Ovary (tissue), 9 donors: ENCODE results near the gene TRAF2. TPM values are rescaled to one million over a fixed set of nuclear protein-coding genes. Genes with fewer than 3 reads are reported as not detected.

ENCODE experiments used
- DNase-seq, 5 donors: peaks; one replicate each; pipeline ENCODE4 v3.0.0-alpha.2; 2019 to 2020
- H3K27ac ChIP-seq, 2 donors: fragments of 200-600 bp; one replicate each; pipeline versions ENCODE4 v1.5.1 to v1.8.0; 2019 to 2022
- H3K27me3 ChIP-seq: fragments of 200-600 bp; one replicate; pipeline ENCODE4 v1.8.0; 2022
- H3K36me3 ChIP-seq: fragments of 200-600 bp; sonication (generic); one replicate; pipeline ENCODE4 v1.5.1; 2019
- H3K4me1 ChIP-seq: one replicate; pipeline ENCODE4 v1.8.1; 2013; ENCODE audit warnings: mild to moderate bottlenecking, moderate library complexity; ENCODE audit not compliant: insufficient read depth
- H3K4me3 ChIP-seq: fragments of 200-600 bp; sonication (generic); one replicate; pipeline ENCODE4 v1.5.1; 2017
- H3K9me3 ChIP-seq, 2 donors: fragments of 200-600 bp in 1 of 2; sonication (generic) in 1 of 2; one replicate each; pipeline versions ENCODE4 v1.5.1 to v1.8.1; 2013 to 2019; ENCODE audit warnings: mild to moderate bottlenecking in 1 of 2, moderate library complexity in 1 of 2
- EP300 ChIP-seq: sonication (generic); formaldehyde crosslinking; IDR thresholded peaks from one replicate; pipeline ENCODE4 v1.6.1; 2017; ENCODE audit warnings: antibody characterized with exemption
- POLR2A ChIP-seq: fragments of 450-650 bp; IDR thresholded peaks from one replicate; pipeline ENCODE4 v1.6.1; 2017; ENCODE audit warnings: antibody characterized with exemption, mild to moderate bottlenecking, moderate library complexity
- WGBS, 3 donors: extraction: QIAGEN DNeasy Blood & Tissue Kit in 1 of 3; methylation state at CpG; one replicate each; pipeline versions ENCODE4 v1.1.5 to v1.1.7; 2013 to 2017; 5-methylcytosine and 5-hydroxymethylcytosine counted together
- intact Hi-C, 4 donors: fragments of 100-400 bp; cut with DNase I; formaldehyde crosslinking; loops; one replicate each; pipeline versions ENCODE4 v1.11.0 to v1.15.1; 2022 to 2023
- polyA plus RNA-seq, 2 donors: library from polyadenylated mRNA; stranded (reverse); fragments of 200-250 nt in 1 of 2; fragments of 350-450 nt in 1 of 2; fragmentation: Illumina TruSeq in 1 of 2; extraction: RNeasy Lipid Tissue Mini Kit (QIAGEN cat#74804) in 1 of 2; gene quantifications; one replicate each; pipeline ENCODE4 v1.2.3, GENCODE V29; 2013 to 2014
- total RNA-seq, 7 donors: library from RNA; depleted of rRNA in 2 of 7; stranded (reverse); fragments of >200 nt in 2 of 7; fragmentation: NEBNext Ultra II Directional in 3 of 7; extraction: Animal tissue kit (Norgen Biotek cat#: 25700) in 3 of 7; gene quantifications; one replicate each; pipeline versions ENCODE4 v1.1.0 to v1.2.4, GENCODE V29; 2016 to 2023
- TF ChIP-seq, protein P1 (sequence below), 3 donors: fragments of 450-650 bp in 2 of 3; fragments of 200-600 bp in 1 of 3; IDR thresholded peaks; one replicate each; pipeline versions ENCODE4 v1.5.1 to v1.8.0; 2016 to 2022; ENCODE audit warnings: antibody characterized with exemption in 3 of 3, mild to moderate bottlenecking in 1 of 3
- donor health status: DM: no; HTN: no; CAD: no; lungs with moderate emphysema.
- donor health status: DM: no; HTN: no; CAD: no.
- donor health status: Bipolar disorder and iron deficiency.
- donor health status: DM: yes; HTN: yes; CAD: no.
- donor health status: DM: no; HTN: no; CAD: no.
- donor health status: DM: yes; HTN: yes; CAD: no.

TRAF2 gene
- total and polyA plus RNA-seq, 9 donors: 0.83 to 11.9 (median 9.7) TPM

GRCh38 chr9:136962701-136963248 is 76.5 kb downstream of the TRAF2 start:
- Histone ChIP-seq H3K36me3 (no peaks in the 10 kb centered on the region), H3K9me3 (no peaks in the 10 kb centered on the region), H3K4me3 (no peak overlapping the region), H3K4me1 (no peaks in the 10 kb centered on the region), H3K27ac (no peak overlapping the region), H3K27me3 (no peaks in the 10 kb centered on the region)
- intact Hi-C loops: no loop called here
- TF ChIP-seq POLR2A (no peak), EP300 (no peak)
- TF ChIP-seq, protein P1, sequence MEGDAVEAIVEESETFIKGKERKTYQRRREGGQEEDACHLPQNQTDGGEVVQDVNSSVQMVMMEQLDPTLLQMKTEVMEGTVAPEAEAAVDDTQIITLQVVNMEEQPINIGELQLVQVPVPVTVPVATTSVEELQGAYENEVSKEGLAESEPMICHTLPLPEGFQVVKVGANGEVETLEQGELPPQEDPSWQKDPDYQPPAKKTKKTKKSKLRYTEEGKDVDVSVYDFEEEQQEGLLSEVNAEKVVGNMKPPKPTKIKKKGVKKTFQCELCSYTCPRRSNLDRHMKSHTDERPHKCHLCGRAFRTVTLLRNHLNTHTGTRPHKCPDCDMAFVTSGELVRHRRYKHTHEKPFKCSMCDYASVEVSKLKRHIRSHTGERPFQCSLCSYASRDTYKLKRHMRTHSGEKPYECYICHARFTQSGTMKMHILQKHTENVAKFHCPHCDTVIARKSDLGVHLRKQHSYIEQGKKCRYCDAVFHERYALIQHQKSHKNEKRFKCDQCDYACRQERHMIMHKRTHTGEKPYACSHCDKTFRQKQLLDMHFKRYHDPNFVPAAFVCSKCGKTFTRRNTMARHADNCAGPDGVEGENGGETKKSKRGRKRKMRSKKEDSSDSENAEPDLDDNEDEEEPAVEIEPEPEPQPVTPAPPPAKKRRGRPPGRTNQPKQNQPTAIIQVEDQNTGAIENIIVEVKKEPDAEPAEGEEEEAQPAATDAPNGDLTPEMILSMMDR (IDR thresholded peaks at IDR 0.05): no peak
- DNase-seq: no peak
- WGBS, 3 donors: 80 to 82% (median 80%) methylated on average over 11 of the region's 11 CpGs

DNA sequence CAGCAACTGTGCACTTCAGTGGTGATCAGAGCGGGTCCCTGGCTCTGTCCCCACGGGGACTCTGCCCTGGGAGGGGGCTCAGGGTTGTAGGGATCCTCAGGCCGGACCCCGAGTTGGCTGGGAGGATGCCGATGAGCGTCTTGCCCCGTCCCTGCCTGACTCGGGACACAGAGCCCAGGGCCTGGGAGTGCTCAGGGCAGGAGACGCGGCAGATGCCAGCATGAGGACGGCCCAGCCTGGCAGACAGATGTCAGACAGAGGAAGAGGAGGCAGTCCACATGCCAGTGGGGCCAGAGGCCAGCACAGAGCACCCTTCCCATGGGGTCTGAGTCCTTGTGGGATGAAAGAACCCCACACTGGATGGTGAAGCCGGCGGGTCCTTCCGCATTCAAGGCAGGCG is 77.0 kb downstream of the TRAF2 start:
- H3K4me3 ChIP-seq: no peak overlapping the region
- no peak overlapping the region for H3K27ac ChIP-seq
- H3K9me3 ChIP-seq: no peaks in the 10 kb centered on the region
- 85 to 88% (median 88%) methylated on average over 15 of the region's 15 CpGs for WGBS, 3 donors
- H3K27me3 ChIP-seq: no peaks in the 10 kb centered on the region
- DNase-seq: no peak
- no peaks in the 10 kb centered on the region for H3K4me1 ChIP-seq
- intact Hi-C loops: no loop called here
- H3K36me3 ChIP-seq: no peaks in the 10 kb centered on the region
- TF ChIP-seq POLR2A: no peak
- TF ChIP-seq, protein P1 (IDR thresholded peaks at IDR 0.05): no peak
- TF ChIP-seq EP300: no peak

- WGBS, 3 donors: 78 to 92% (median 84%) methylated on average over 11 to 12 of the region's 12 CpGs
- H3K4me1 ChIP-seq: no peaks in the 10 kb centered on the region
- DNase-seq: no peak
Observed at GRCh38 chr9:136963751-136964150, 77.4 kb downstream of the TRAF2 start.

GRCh38 chr9:136964171-136964689 is 77.9 kb downstream of the TRAF2 start:
- no peak overlapping the region for H3K27ac ChIP-seq
- 64 to 79% (median 75%) methylated on average over 14 to 22 of the region's 22 CpGs for WGBS, 3 donors
- no peak overlapping the region for H3K4me3 ChIP-seq
- DNase-seq: no peak
- no peaks in the 10 kb centered on the region for H3K4me1 ChIP-seq
- no peaks in the 10 kb centered on the region for H3K9me3 ChIP-seq
- no peak for TF ChIP-seq EP300
- TF ChIP-seq POLR2A: no peak
- TF ChIP-seq, protein P1 (IDR thresholded peaks at IDR 0.05): no peak
- no peaks in the 10 kb centered on the region for H3K36me3 ChIP-seq
- intact Hi-C loops: no loop called here
- H3K27me3 ChIP-seq: no peaks in the 10 kb centered on the region

More at GRCh38 chr9:136963751-136964150, 77.4 kb downstream of the TRAF2 start:
- intact Hi-C loops: no loop called here
- TF ChIP-seq EP300 (no peak), POLR2A (no peak)
- TF ChIP-seq, protein P1 (IDR thresholded peaks at IDR 0.05): no peak
- Histone ChIP-seq H3K36me3 (no peaks in the 10 kb centered on the region), H3K9me3 (no peaks in the 10 kb centered on the region), H3K4me3 (no peak overlapping the region), H3K27ac (no peak overlapping the region), H3K27me3 (no peaks in the 10 kb centered on the region)
